ENCODE data around the gene NCF1.
"Not testable (repeated sequence)": the region's sequence is repeated elsewhere in the genome, so short reads cannot be mapped to it uniquely, and the experiment has no call there.

NCF1 gene

GRCh38 chr7:74773760-74774750, at the start of gene NCF1:
Gene NCF1 (plus strand): TSS chr7:74774011. CDS start chr7:74774032, 21 bp downstream.
- DNase-seq (ENCODE audit: low read depth in 4 of 4, low spot score in 1 of 4) = not testable (repeated sequence)

- no peak for DNase-seq (ENCODE audit: low read depth in 4 of 4, low spot score in 1 of 4)
These were observed 48.0 kb upstream of the NCF1 start for GRCh38 chr7:74725840-74726239.

- DNase-seq (ENCODE audit: low read depth in 4 of 4, low spot score in 1 of 4) = no peak
These were observed 47.3 kb upstream of the NCF1 start for GRCh38 chr7:74726309-74727101.

GRCh38 chr7:74728686-74729085, 45.1 kb upstream of the NCF1 start:
- not testable (repeated sequence) for DNase-seq (ENCODE audit: low read depth in 4 of 4, low spot score in 1 of 4)

GRCh38 chr7:74730186-74730585, 43.6 kb upstream of the NCF1 start:
- DNase-seq (ENCODE audit: low read depth in 4 of 4, low spot score in 1 of 4) = not testable (repeated sequence)

GRCh38 chr7:74739974-74740703, 33.7 kb upstream of the NCF1 start:
- not testable (repeated sequence) for DNase-seq (ENCODE audit: low read depth in 4 of 4, low spot score in 1 of 4)

GRCh38 chr7:74743936-74744557, 29.8 kb upstream of the NCF1 start:
- DNase-seq (ENCODE audit: low read depth in 4 of 4, low spot score in 1 of 4) = not testable (repeated sequence)

GRCh38 chr7:74753921-74754482, 19.8 kb upstream of the NCF1 start:
- not testable (repeated sequence) for DNase-seq (ENCODE audit: low read depth in 4 of 4, low spot score in 1 of 4)

- DNase-seq (ENCODE audit: low read depth in 4 of 4, low spot score in 1 of 4) = not testable (repeated sequence)
These were observed 17.1 kb upstream of the NCF1 start for GRCh38 chr7:74756673-74757072.

- DNase-seq (ENCODE audit: low read depth in 4 of 4, low spot score in 1 of 4) = not testable (repeated sequence)
These were observed 15.5 kb upstream of the NCF1 start for GRCh38 chr7:74758268-74758667.

- DNase-seq (ENCODE audit: low read depth in 4 of 4, low spot score in 1 of 4) = not testable (repeated sequence)
These were observed 14.8 kb upstream of the NCF1 start for GRCh38 chr7:74758982-74759381.

GRCh38 chr7:74765205-74765918, 8.4 kb upstream of the NCF1 start:
- not testable (repeated sequence) for DNase-seq (ENCODE audit: low read depth in 4 of 4, low spot score in 1 of 4)

GRCh38 chr7:74766509-74766908, 7.3 kb upstream of the NCF1 start:
- DNase-seq (ENCODE audit: low read depth in 4 of 4, low spot score in 1 of 4) = not testable (repeated sequence)

- DNase-seq (ENCODE audit: low read depth in 4 of 4, low spot score in 1 of 4) = not testable (repeated sequence)
These were observed 6.8 kb upstream of the NCF1 start for GRCh38 chr7:74766991-74767390.

GRCh38 chr7:74770062-74770461, 3.7 kb upstream of the NCF1 start:
- DNase-seq (ENCODE audit: low read depth in 4 of 4, low spot score in 1 of 4) = not testable (repeated sequence)

- DNase-seq (ENCODE audit: low read depth in 4 of 4, low spot score in 1 of 4) = not testable (repeated sequence)
These were observed 1.7 kb upstream of the NCF1 start for GRCh38 chr7:74772093-74772492.

- not testable (repeated sequence) for DNase-seq (ENCODE audit: low read depth in 4 of 4, low spot score in 1 of 4)
These were observed 1.3 kb downstream of the NCF1 start for GRCh38 chr7:74775111-74775510.

- DNase-seq (ENCODE audit: low read depth in 4 of 4, low spot score in 1 of 4) = not testable (repeated sequence)
These were observed 5.2 kb downstream of the NCF1 start for GRCh38 chr7:74779053-74779452.

- not testable (repeated sequence) for DNase-seq (ENCODE audit: low read depth in 4 of 4, low spot score in 1 of 4)
These were observed 7.9 kb downstream of the NCF1 start for GRCh38 chr7:74781746-74782145.

Measured in stimulated activated CD4-positive, alpha-beta T cell treated with anti-CD3 and anti-CD28 coated beads, Interleukin-1b, Interleukin-23, amount 100 ng/mL, for 24 hours (primary cell).